HEK293T (cell line): ENCODE results near the gene RAB5B.

Source experiments
- CTCF ChIA-PET: fragments of 350-600 bp; formaldehyde crosslinking; extraction: SDS; loops from one replicate; lab custom pipeline; 2021; ENCODE audit warnings: antibody characterized with exemption, inconsistent platforms; lab: Yijun Ruan, JAX
- POLR2A ChIA-PET: fragments of 350-600 bp; formaldehyde crosslinking; extraction: SDS; loops from one replicate; lab custom pipeline; 2020; ENCODE audit warnings: antibody characterized with exemption, inconsistent platforms; lab: Yijun Ruan, JAX
- DNase-seq: peaks from one replicate; pipeline ENCODE4 v3.0.0; 2012; ENCODE audit warnings: mixed read lengths; ENCODE audit errors: extremely low spot score
- ARNT ChIP-seq: fragments of 450-650 bp; IDR thresholded peaks from 2 replicates; pipeline ENCODE4 v1.6.1; 2017; ENCODE audit warnings: mild to moderate bottlenecking
- BHLHE40 ChIP-seq: fragments of 450-650 bp; IDR thresholded peaks from 2 replicates; pipeline ENCODE4 v1.6.1; 2016; ENCODE audit warnings: mild to moderate bottlenecking, moderate library complexity, borderline replicate concordance
- CTBP1 ChIP-seq: fragments of 450-650 bp; IDR thresholded peaks from 2 replicates; pipeline ENCODE4 v1.6.1; 2016; ENCODE audit warnings: borderline replicate concordance
- ELF4 ChIP-seq: fragments of 450-650 bp; IDR thresholded peaks from 2 replicates; pipeline ENCODE4 v1.6.1; 2017; ENCODE audit warnings: antibody characterized with exemption
- FOXA1 ChIP-seq: fragments of 450-650 bp; IDR thresholded peaks from 2 replicates; pipeline ENCODE4 v1.6.1; 2016; ENCODE audit warnings: mild to moderate bottlenecking
- FOXK2 ChIP-seq: fragments of 450-650 bp; IDR thresholded peaks from 2 replicates; pipeline ENCODE4 v1.6.1; 2016; ENCODE audit warnings: mild to moderate bottlenecking
- FOXM1 ChIP-seq: fragments of 450-650 bp; IDR thresholded peaks from 2 replicates; pipeline ENCODE4 v1.6.1; 2017; ENCODE audit warnings: mild to moderate bottlenecking, borderline replicate concordance
- HDGF ChIP-seq: fragments of 450-650 bp; IDR thresholded peaks from 2 replicates; pipeline ENCODE4 v1.6.1; 2017; ENCODE audit warnings: antibody characterized with exemption, borderline replicate concordance
- L3MBTL2 ChIP-seq: fragments of 450-650 bp; conservative IDR thresholded peaks from 2 replicates; pipeline ENCODE4 v1.6.1; 2016; ENCODE audit warnings: mild to moderate bottlenecking
- LEF1 ChIP-seq: fragments of 450-650 bp; IDR thresholded peaks from 2 replicates; pipeline ENCODE4 v1.6.1; 2017; ENCODE audit warnings: mild to moderate bottlenecking, borderline replicate concordance
- NFRKB ChIP-seq: fragments of 450-650 bp; IDR thresholded peaks from 2 replicates; pipeline ENCODE4 v1.6.1; 2016; ENCODE audit warnings: mild to moderate bottlenecking, moderate library complexity
- SP1 ChIP-seq: fragments of 450-650 bp; IDR thresholded peaks from 2 replicates; pipeline ENCODE4 v1.6.1; 2017
- SUZ12 ChIP-seq: fragments of 450-650 bp; IDR thresholded peaks from 2 replicates; pipeline ENCODE4 v1.6.1; 2016; ENCODE audit warnings: mild to moderate bottlenecking
- TARDBP ChIP-seq: fragments of 450-650 bp; IDR thresholded peaks from 2 replicates; pipeline ENCODE4 v1.6.1; 2016
- ZNF384 ChIP-seq: fragments of 450-650 bp; IDR thresholded peaks from 2 replicates; pipeline ENCODE4 v1.6.1; 2016
- TF ChIP-seq, protein P1 (sequence below): fragments of 450-650 bp; IDR thresholded peaks from 2 replicates; pipeline ENCODE4 v1.6.1; 2016

The RAB5B gene

DNA sequence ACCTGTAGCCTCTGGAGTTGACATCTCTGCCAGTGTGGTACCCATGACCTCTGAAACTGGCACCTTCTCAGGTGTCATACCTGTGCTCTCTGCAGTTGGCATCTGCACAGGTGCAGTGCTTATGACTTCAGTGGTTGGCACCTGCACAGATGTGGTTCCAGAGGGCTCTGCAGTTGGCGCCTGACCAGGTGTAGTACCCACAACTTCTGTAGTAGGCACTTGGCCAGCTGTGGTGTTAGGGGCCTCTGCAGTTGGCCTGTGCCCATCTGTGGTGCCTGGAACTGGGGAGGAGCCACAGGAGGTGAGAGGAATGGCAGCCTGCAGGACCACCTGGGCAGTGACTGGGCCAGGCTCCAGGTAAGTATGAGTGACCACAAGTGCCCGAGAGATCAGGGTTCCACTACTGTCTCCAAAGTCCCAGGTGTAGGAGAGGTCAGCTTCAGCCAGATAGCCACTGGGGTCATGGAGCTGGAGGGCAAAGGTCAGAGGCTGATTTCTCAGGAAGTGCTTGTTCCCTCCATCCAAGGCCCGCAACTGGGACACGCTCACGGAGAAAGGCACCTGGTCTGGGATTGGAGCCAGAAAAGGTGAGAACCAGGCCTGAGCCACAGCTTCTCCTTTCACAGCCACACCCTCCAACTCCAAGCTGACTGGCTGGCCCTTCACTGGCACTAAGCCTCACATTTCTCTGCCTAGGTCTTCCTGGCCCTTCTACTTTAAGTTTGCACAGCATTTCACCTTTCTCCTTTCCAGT, 16.6 kb upstream of the RAB5B start:
- DNase-seq = no peak
- ChIA-PET POLR2A (interaction anchor here (0.9 kb wide), 1 partner anchor 11 kb away, joined by 3 read pairs; no protein-coding TSS in a partner anchor), CTCF (interaction anchor here (1.0 kb wide), 1 partner anchor 11 kb away, joined by 3 read pairs; no protein-coding TSS in a partner anchor)
- no peak for TF ChIP-seq LEF1
- TF ChIP-seq HDGF = no peak
- TF ChIP-seq ARNT = no peak
- TF ChIP-seq BHLHE40 = no peak
- TF ChIP-seq SUZ12 = no peak
- no peak for TF ChIP-seq ELF4
- TF ChIP-seq L3MBTL2 = no peak
- no peak for TF ChIP-seq NFRKB
- TF ChIP-seq ZNF384 = no peak
- TF ChIP-seq FOXM1 = no peak
- no peak for TF ChIP-seq CTBP1
- TF ChIP-seq, protein P1, sequence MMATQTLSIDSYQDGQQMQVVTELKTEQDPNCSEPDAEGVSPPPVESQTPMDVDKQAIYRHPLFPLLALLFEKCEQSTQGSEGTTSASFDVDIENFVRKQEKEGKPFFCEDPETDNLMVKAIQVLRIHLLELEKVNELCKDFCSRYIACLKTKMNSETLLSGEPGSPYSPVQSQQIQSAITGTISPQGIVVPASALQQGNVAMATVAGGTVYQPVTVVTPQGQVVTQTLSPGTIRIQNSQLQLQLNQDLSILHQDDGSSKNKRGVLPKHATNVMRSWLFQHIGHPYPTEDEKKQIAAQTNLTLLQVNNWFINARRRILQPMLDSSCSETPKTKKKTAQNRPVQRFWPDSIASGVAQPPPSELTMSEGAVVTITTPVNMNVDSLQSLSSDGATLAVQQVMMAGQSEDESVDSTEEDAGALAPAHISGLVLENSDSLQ = no peak

DNA sequence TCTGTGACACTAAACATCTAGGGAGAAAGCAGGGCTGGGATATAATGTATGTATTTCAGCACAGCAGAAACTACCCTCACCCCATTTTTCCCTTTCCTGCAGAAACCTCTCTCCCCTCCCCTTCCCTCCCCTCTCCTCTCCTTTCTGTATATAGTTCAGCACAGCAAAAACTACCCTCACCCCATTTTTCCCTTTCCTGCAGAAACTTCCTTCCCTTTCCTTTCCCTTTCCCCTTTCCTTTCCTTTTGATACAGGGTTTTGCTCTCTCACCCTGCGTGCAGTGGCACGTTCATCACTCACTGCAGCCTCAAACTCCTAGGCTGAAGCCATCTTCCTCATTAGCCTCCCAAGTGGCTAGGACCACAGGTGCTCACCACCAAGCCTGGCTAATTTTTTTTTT, 10.1 kb upstream of the RAB5B start:
- TF ChIP-seq FOXK2 (no peak), ARNT (no peak), FOXA1 (no peak), ELF4 (no peak), BHLHE40 (no peak), CTBP1 (no peak), SP1 (no peak)
- TF ChIP-seq, protein P1 = no peak
- POLR2A ChIA-PET = no interaction called here
- CTCF ChIA-PET = no interaction called here
- DNase-seq = no peak

DNA sequence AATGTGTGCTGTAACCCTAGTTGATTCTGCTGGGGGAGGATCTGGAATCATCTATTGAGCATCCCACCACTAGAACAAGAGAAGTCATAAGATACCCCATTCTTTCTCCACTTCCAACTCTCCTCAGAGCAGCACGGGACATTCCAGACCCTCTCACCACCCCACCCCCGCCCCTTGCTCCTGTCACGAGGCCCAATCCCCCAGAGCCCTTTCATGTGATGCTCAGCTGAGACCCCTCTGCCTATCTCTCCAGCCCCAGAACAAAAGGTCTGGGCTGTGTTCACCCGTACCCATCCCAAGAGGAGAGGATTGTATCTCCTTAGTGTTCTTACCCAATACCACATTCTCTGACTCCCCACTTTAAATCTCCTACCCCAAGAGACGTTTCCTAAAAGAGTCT, 8.6 kb upstream of the RAB5B start:
- DNase-seq = no peak
- ChIA-PET CTCF (no interaction called here), POLR2A (interaction anchor here (1.1 kb wide), 1 partner anchor 9 kb away, joined by 3 read pairs; the partner anchor contains the start of gene RAB5B)
- TF ChIP-seq ZNF384 = no peak
- TF ChIP-seq ELF4 = no peak
- TF ChIP-seq ARNT = no peak
- no peak for TF ChIP-seq L3MBTL2
- no peak for TF ChIP-seq FOXM1
- TF ChIP-seq TARDBP = no peak
- TF ChIP-seq CTBP1 = no peak
- TF ChIP-seq HDGF = no peak
- no peak for TF ChIP-seq BHLHE40
- TF ChIP-seq FOXK2 = no peak
- TF ChIP-seq FOXA1 = no peak
- TF ChIP-seq NFRKB = no peak
- no peak for TF ChIP-seq SP1
- TF ChIP-seq SUZ12 = no peak
- TF ChIP-seq LEF1 = no peak

DNA sequence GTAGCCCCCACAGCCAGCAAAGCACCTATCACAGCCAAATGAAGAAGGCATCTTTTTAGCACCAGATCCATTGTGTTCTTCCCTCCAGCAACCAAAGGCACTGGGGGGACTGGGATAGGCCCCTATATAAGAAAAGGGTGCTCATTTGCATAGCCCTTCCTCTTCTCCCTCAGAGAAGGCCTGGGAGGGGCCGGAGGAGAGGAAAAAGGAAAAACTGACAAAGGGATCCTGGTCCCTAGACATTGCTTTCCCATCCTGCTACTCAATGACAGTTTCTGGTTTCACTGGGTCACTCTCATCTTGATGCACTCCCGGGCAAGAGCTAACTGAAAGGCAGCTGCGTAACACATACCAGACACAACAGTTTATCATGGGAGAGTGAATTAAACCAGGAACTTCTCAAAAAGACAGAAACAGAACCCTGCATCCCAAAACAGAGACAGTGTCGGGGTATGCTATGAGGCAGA, 7.9 kb upstream of the RAB5B start, which contains the start of gene PMEL:
TSS of gene PMEL (minus strand) at position 102 of the 467 bp plus-strand sequence. CDS start at position 71, 31 bp downstream.
- TF ChIP-seq LEF1 (no peak), ZNF384 (no peak), FOXM1 (no peak), FOXK2 (no peak), FOXA1 (no peak), SP1 (no peak)
- DNase-seq = no peak
- POLR2A ChIA-PET = interaction anchor here (0.6 kb wide), 1 partner anchor 26 kb away, joined by 4 read pairs; no protein-coding TSS in a partner anchor
- CTCF ChIA-PET = no interaction called here

DNA sequence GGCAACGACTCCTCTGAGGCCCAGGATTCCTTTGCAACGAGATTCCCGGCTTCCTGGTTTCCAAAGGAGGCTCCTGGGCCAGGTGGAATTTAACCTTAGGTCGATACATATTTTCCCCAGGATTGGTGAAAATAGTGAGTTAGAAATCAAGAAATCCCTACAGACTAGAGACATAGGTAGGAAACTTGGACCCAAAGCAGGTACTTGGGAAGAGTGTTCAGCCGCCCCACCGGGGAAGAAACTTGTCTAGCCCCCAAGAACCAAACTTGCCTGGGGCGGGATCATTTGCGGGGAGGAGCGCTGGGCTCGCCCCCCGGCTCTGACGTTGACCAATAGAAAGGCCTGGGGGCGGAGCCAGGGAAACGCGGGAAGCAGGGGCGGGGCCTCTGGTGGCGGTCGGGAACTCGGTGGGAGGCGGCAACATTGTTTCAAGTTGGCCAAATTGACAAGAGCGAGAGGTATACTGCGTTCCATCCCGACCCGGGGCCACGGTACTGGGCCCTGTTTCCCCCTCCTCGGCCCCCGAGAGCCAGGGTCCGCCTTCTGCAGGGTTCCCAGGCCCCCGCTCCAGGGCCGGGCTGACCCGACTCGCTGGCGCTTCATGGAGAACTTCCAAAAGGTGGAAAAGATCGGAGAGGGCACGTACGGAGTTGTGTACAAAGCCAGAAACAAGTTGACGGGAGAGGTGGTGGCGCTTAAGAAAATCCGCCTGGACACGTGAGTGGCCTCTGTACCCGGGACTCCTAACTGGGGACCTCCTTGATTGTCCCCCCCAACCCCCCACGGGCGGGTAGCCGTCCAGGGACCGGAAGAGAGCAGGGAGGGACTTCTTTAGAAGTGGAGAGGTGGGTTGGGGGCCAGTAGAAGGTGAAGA, 7.2 kb upstream of the RAB5B start, which contains the start of gene CDK2:
TSS of gene CDK2 (plus strand) at position 423 of the 874 bp plus-strand sequence. CDS start at position 602, 179 bp downstream.
- TF ChIP-seq, protein P1 = no peak
- TF ChIP-seq FOXM1 (no peak), L3MBTL2 (0 out of 2 replicates have a peak, but pooled peaks have one; percentile 34), SP1 (no peak; the same call in 1 of the 2 replicates), FOXK2 (no peak), FOXA1 (no peak), BHLHE40 (no peak), CTBP1 (no peak)
- DNase-seq = peak; percentile 92
- CTCF ChIA-PET = no interaction called here
- POLR2A ChIA-PET = interaction anchor here (0.6 to 1.0 kb wide), 3 partner anchors 26 to 40 kb away, joined by 3 to 4 read pairs (median 4); partner anchors contain the start of gene PYM1
